H9 (cell line): ENCODE measurements around the gene SPP1. TPM values are rescaled to one million over a fixed set of nuclear protein-coding genes. Genes with fewer than 3 reads are reported as not detected.
A peak's percentile ranks its signal among the peaks of the same experiment; 100 is the strongest.

Experiments
- DNase-seq: peaks from one replicate; pipeline ENCODE4 v3.0.0-alpha.2; 2017
- H2AFZ ChIP-seq: one replicate; pipeline ENCODE4 v1.6.1; 2013; ENCODE audit warnings: mild to moderate bottlenecking, low read length, control low read depth, moderate library complexity
- H2AK5ac ChIP-seq: 2 replicates; pipeline ENCODE4 v1.6.1; 2013; ENCODE audit warnings: low read length, control low read depth, mixed read lengths; ENCODE audit not compliant: insufficient read length
- H2BK120ac ChIP-seq: one replicate; pipeline ENCODE4 v1.6.1; 2013; ENCODE audit warnings: low read depth, mild to moderate bottlenecking, low read length, control low read depth, inconsistent platforms; ENCODE audit not compliant: poor library complexity, severe bottlenecking
- H2BK12ac ChIP-seq: 2 replicates; pipeline ENCODE4 v1.6.1; 2013; ENCODE audit warnings: low read length, control low read depth, mixed read lengths, low read depth; ENCODE audit not compliant: insufficient read length
- H2BK15ac ChIP-seq: 2 replicates; pipeline ENCODE4 v1.6.1; 2013; ENCODE audit warnings: low read depth, low read length, control low read depth
- H2BK20ac ChIP-seq: one replicate; pipeline ENCODE4 v1.6.1; 2013; ENCODE audit warnings: low read depth, mild to moderate bottlenecking, low read length, control low read depth, inconsistent platforms; ENCODE audit not compliant: poor library complexity, severe bottlenecking
- H2BK5ac ChIP-seq: 2 replicates; pipeline ENCODE4 v1.6.1; 2013; ENCODE audit warnings: low read length, control low read depth, mixed read lengths; ENCODE audit not compliant: insufficient read length
- H3K14ac ChIP-seq: 2 replicates; pipeline ENCODE4 v1.6.1; 2013; ENCODE audit warnings: low read length, control low read depth; ENCODE audit not compliant: insufficient read depth
- H3K18ac ChIP-seq: 2 replicates; pipeline ENCODE4 v1.6.1; 2013; ENCODE audit warnings: low read depth, mild to moderate bottlenecking, mixed read lengths, low read length, control low read depth; ENCODE audit not compliant: insufficient read length
- H3K23ac ChIP-seq: 2 replicates; pipeline ENCODE4 v1.6.1; 2013; ENCODE audit warnings: low read length, control low read depth, mixed read lengths, low read depth; ENCODE audit not compliant: insufficient read length
- H3K23me2 ChIP-seq: 2 replicates; pipeline ENCODE4 v1.6.1; 2013; ENCODE audit warnings: low read depth, mild to moderate bottlenecking, mixed read lengths, low read length, control low read depth; ENCODE audit not compliant: insufficient read length, poor library complexity, severe bottlenecking
- H3K27ac ChIP-seq: 2 replicates; pipeline ENCODE4 v1.5.1; 2013; ENCODE audit warnings: low read length, control low read depth, mixed read lengths, low read depth; ENCODE audit not compliant: insufficient read length
- H3K27me3 ChIP-seq: 2 replicates; pipeline ENCODE4 v1.6.1; 2013; ENCODE audit warnings: low read length, control low read depth, inconsistent platforms; ENCODE audit not compliant: insufficient read depth
- H3K4ac ChIP-seq: 2 replicates; pipeline ENCODE4 v1.6.1; 2013; ENCODE audit warnings: low read depth, mild to moderate bottlenecking, control low read depth, inconsistent platforms, low read length, moderate library complexity
- H3K4me1 ChIP-seq: 2 replicates; pipeline ENCODE4 v1.6.1; 2013; ENCODE audit warnings: low read length, control low read depth, inconsistent platforms; ENCODE audit not compliant: insufficient read depth
- H3K4me2 ChIP-seq: 2 replicates; pipeline ENCODE4 v1.6.1; 2013; ENCODE audit warnings: low read length, control low read depth, mixed read lengths; ENCODE audit not compliant: insufficient read length, insufficient read depth
- H3K56ac ChIP-seq: 2 replicates; pipeline ENCODE4 v1.6.1; 2013; ENCODE audit warnings: low read depth, mild to moderate bottlenecking, mixed read lengths, low read length, control low read depth; ENCODE audit not compliant: insufficient read length
- H3K79me1 ChIP-seq: 2 replicates; pipeline ENCODE4 v1.6.1; 2013; ENCODE audit warnings: low read depth, mild to moderate bottlenecking, moderate library complexity, low read length, control low read depth, inconsistent platforms; ENCODE audit not compliant: insufficient read depth, poor library complexity, severe bottlenecking
- H3K79me2 ChIP-seq: 2 replicates; pipeline ENCODE4 v1.6.1; 2013; ENCODE audit warnings: low read length, control low read depth, inconsistent platforms; ENCODE audit not compliant: insufficient read depth
- H3K9ac ChIP-seq: 2 replicates; pipeline ENCODE4 v1.6.1; 2013; ENCODE audit warnings: low read length, control low read depth, mixed read lengths; ENCODE audit not compliant: insufficient read length; ENCODE audit errors: extremely low read depth
- H3K9me3 ChIP-seq: one replicate; pipeline ENCODE4 v1.6.1; 2013; ENCODE audit warnings: low read depth, low read length, inconsistent platforms; ENCODE audit not compliant: control insufficient read depth
- H3T11ph ChIP-seq: one replicate; pipeline ENCODE4 v1.6.1; 2013; ENCODE audit warnings: mild to moderate bottlenecking, low read length, control low read depth, inconsistent platforms
- H4K20me1 ChIP-seq: one replicate; pipeline ENCODE4 v1.6.1; 2013; ENCODE audit not compliant: control insufficient read depth, insufficient read length, insufficient read depth
- H4K5ac ChIP-seq: 2 replicates; pipeline ENCODE4 v1.6.1; 2013; ENCODE audit warnings: low read depth, mild to moderate bottlenecking, mixed read lengths, low read length, control low read depth; ENCODE audit not compliant: insufficient read length
- H4K8ac ChIP-seq: replicated peaks from 2 replicates; pipeline ENCODE4 v1.6.1; 2013; ENCODE audit warnings: low read length, control low read depth, mixed read lengths, low read depth; ENCODE audit not compliant: insufficient read length
- H4K91ac ChIP-seq: 2 replicates; pipeline ENCODE4 v1.6.1; 2013; ENCODE audit warnings: low read depth, mild to moderate bottlenecking, moderate library complexity, mixed read lengths, low read length, control low read depth; ENCODE audit not compliant: insufficient read length
- H3K27ac Mint-ChIP-seq, 3 experiments: 2 replicates in 2 of 3; 3 replicates in 1 of 3; pipeline ENCODE4 v1.8.0; 2020 to 2021; ENCODE audit warnings: mixed read lengths in 3 of 3, mild to moderate bottlenecking in 1 of 3, moderate library complexity in 1 of 3
- H3K27me3 Mint-ChIP-seq: 2 replicates; pipeline ENCODE4 v1.8.0; 2021; ENCODE audit warnings: low read depth, mild to moderate bottlenecking, moderate library complexity, mixed read lengths
- H3K36me3 Mint-ChIP-seq, 3 experiments: 2 replicates in 2 of 3; 3 replicates in 1 of 3; pipeline ENCODE4 v1.8.0; 2020 to 2021; ENCODE audit warnings: low read depth in 3 of 3, mixed read lengths in 3 of 3; ENCODE audit not compliant: insufficient read depth in 1 of 3
- H3K4me1 Mint-ChIP-seq, 2 experiments: 2 replicates each; pipeline ENCODE4 v1.8.0; 2020; ENCODE audit warnings: mixed read lengths in 2 of 2
- H3K4me3 Mint-ChIP-seq, 2 experiments: 2 replicates in 1 of 2; 3 replicates in 1 of 2; pipeline ENCODE4 v1.8.0; 2020 to 2021; ENCODE audit warnings: mild to moderate bottlenecking in 2 of 2, mixed read lengths in 2 of 2, moderate library complexity in 1 of 2
- H3K9me3 Mint-ChIP-seq, 2 experiments: 2 replicates in 1 of 2; 3 replicates in 1 of 2; pipeline ENCODE4 v1.8.0; 2020; ENCODE audit warnings: mild to moderate bottlenecking in 2 of 2, mixed read lengths in 2 of 2, moderate library complexity in 1 of 2
- CTCF ChIP-seq: fragments of 200-600 bp; sonication (generic); conservative IDR thresholded peaks from 3 replicates; pipeline ENCODE4 v1.8.0; 2021; ENCODE audit warnings: antibody characterized with exemption, mild to moderate bottlenecking
- WGBS: extraction: QIAGEN DNeasy Blood & Tissue Kit; methylation state at CpG from one replicate; pipeline ENCODE4 v1.1.7; 2013; ENCODE audit warnings: missing lambda C conversion rate, low lambda C conversion rate, mixed read lengths; ENCODE audit not compliant: insufficient read length; ENCODE audit errors: extremely low coverage; 5-methylcytosine and 5-hydroxymethylcytosine counted together
- total RNA-seq: library from RNA; stranded (reverse); gene quantifications from 2 replicates; pipeline ENCODE4 v1.2.1, GENCODE V29; 2021

SPP1 gene
- total RNA-seq, 1 experiment from 2014 or later = 13.2 TPM

- 0 out of 4 replicates have a peak, but pooled peaks cover 0 to 2% of the 10 kb centered on the region in 2 experiments for H3K4me1 Mint-ChIP-seq
- H3K27me3 Mint-ChIP-seq = peaks cover 5% of the 10 kb centered on the region; the same call in 1 of the 2 replicates
- H2BK120ac ChIP-seq = no peak overlapping the region
- H2BK20ac ChIP-seq = no peak overlapping the region
- no peak overlapping the region for H3T11ph ChIP-seq
- no peak overlapping the region for H3K23ac ChIP-seq
- peak; percentile 54 for TF ChIP-seq CTCF
- H3K4me2 ChIP-seq = no peak overlapping the region
- H4K8ac ChIP-seq = no peak overlapping the region
- H3K23me2 ChIP-seq = no peaks in the 10 kb centered on the region
- no CpG with 5 or more reads among the region's 21 CpGs for WGBS
- H2AFZ ChIP-seq = no peak overlapping the region
- no peak overlapping the region for H3K9ac ChIP-seq
- no peak overlapping the region for H3K4me3 Mint-ChIP-seq
- H2BK5ac ChIP-seq = no peak overlapping the region
- H3K9me3 Mint-ChIP-seq = no peaks in the 10 kb centered on the region; a peak in 1 of 5 replicates
- H2BK15ac ChIP-seq = no peak overlapping the region
- no peaks in the 10 kb centered on the region for H4K20me1 ChIP-seq
- peak; percentile 65 for DNase-seq
- no peak overlapping the region for H4K91ac ChIP-seq
- no peaks in the 10 kb centered on the region for H3K4me1 ChIP-seq
- no peaks in the 10 kb centered on the region for H3K79me1 ChIP-seq
- no peak overlapping the region for H3K4ac ChIP-seq
- H4K5ac ChIP-seq = no peak overlapping the region
- no peak overlapping the region for H2AK5ac ChIP-seq
- no peak overlapping the region for H3K18ac ChIP-seq
- H3K9me3 ChIP-seq = no peaks in the 10 kb centered on the region
- H3K27ac Mint-ChIP-seq = peak overlapping the region in 1 of 3 experiments; percentile 85; a peak in 1 of 7 replicates
- H3K79me2 ChIP-seq = no peaks in the 10 kb centered on the region
- H3K14ac ChIP-seq = no peak overlapping the region
- no peak overlapping the region for H3K27ac ChIP-seq
- H2BK12ac ChIP-seq = no peak overlapping the region
- H3K27me3 ChIP-seq = no peaks in the 10 kb centered on the region
- H3K36me3 Mint-ChIP-seq = no peaks in the 10 kb centered on the region
- H3K56ac ChIP-seq = no peak overlapping the region
Observed at GRCh38 chr4:87965501-87965975, 10.0 kb upstream of the SPP1 start.
